Liver (tissue), 3 donors: ENCODE results near the gene RELL2.

ENCODE experiments used
- JUND ChIP-seq, 2 donors: IDR thresholded peaks; 2 replicates each; pipeline ENCODE4 v1.6.1; 2016; ENCODE audit warnings: antibody characterized with exemption in 2 of 2
- RAD21 ChIP-seq, 2 donors: IDR thresholded peaks; 2 replicates each; pipeline ENCODE4 v1.6.1; 2016; ENCODE audit warnings: antibody characterized with exemption in 2 of 2, mild to moderate bottlenecking in 2 of 2
- TAF1 ChIP-seq: conservative IDR thresholded peaks from 2 replicates; pipeline ENCODE4 v1.6.1; 2016; ENCODE audit warnings: antibody characterized with exemption, mild to moderate bottlenecking
- TF ChIP-seq, protein P1 (sequence below): fragments of 150-350 bp; IDR thresholded peaks from 2 replicates; pipeline ENCODE4 v1.5.1; 2017; ENCODE audit warnings: improper control_type of control experiment, low read depth, low read length; ENCODE audit not compliant: missing input control
- TF ChIP-seq, protein P2 (sequence below): IDR thresholded peaks from 2 replicates; pipeline ENCODE4 v1.6.1; 2016; ENCODE audit warnings: antibody characterized with exemption, mild to moderate bottlenecking
- donor health status: healthy.
- donor health status: healthy.

DNA sequence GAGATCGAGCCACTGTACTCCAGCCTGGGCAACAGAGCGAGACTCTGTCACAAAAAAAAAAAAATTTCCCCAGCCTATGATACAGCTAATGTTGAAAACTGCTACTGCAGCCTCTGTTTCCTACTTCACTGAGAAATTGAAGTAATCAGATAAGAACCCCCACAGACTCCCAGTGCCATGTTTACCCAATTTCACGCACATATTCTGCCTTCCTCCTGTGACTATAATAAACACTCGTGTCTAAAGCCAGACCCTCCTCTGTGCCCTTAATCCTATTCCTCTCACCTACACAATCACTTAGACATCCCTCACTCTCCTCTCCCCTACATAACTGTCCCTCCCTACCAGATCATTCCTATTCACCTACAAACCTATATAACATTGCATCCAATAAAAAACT, 38.9 kb downstream of the RELL2 start:
- TF ChIP-seq, protein P1, sequence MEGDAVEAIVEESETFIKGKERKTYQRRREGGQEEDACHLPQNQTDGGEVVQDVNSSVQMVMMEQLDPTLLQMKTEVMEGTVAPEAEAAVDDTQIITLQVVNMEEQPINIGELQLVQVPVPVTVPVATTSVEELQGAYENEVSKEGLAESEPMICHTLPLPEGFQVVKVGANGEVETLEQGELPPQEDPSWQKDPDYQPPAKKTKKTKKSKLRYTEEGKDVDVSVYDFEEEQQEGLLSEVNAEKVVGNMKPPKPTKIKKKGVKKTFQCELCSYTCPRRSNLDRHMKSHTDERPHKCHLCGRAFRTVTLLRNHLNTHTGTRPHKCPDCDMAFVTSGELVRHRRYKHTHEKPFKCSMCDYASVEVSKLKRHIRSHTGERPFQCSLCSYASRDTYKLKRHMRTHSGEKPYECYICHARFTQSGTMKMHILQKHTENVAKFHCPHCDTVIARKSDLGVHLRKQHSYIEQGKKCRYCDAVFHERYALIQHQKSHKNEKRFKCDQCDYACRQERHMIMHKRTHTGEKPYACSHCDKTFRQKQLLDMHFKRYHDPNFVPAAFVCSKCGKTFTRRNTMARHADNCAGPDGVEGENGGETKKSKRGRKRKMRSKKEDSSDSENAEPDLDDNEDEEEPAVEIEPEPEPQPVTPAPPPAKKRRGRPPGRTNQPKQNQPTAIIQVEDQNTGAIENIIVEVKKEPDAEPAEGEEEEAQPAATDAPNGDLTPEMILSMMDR = no peak
- TF ChIP-seq JUND (IDR thresholded peaks at IDR 0.05) = no peak
- no peak for TF ChIP-seq RAD21 (IDR thresholded peaks at IDR 0.05)
- no peak for TF ChIP-seq TAF1
- TF ChIP-seq, protein P2, sequence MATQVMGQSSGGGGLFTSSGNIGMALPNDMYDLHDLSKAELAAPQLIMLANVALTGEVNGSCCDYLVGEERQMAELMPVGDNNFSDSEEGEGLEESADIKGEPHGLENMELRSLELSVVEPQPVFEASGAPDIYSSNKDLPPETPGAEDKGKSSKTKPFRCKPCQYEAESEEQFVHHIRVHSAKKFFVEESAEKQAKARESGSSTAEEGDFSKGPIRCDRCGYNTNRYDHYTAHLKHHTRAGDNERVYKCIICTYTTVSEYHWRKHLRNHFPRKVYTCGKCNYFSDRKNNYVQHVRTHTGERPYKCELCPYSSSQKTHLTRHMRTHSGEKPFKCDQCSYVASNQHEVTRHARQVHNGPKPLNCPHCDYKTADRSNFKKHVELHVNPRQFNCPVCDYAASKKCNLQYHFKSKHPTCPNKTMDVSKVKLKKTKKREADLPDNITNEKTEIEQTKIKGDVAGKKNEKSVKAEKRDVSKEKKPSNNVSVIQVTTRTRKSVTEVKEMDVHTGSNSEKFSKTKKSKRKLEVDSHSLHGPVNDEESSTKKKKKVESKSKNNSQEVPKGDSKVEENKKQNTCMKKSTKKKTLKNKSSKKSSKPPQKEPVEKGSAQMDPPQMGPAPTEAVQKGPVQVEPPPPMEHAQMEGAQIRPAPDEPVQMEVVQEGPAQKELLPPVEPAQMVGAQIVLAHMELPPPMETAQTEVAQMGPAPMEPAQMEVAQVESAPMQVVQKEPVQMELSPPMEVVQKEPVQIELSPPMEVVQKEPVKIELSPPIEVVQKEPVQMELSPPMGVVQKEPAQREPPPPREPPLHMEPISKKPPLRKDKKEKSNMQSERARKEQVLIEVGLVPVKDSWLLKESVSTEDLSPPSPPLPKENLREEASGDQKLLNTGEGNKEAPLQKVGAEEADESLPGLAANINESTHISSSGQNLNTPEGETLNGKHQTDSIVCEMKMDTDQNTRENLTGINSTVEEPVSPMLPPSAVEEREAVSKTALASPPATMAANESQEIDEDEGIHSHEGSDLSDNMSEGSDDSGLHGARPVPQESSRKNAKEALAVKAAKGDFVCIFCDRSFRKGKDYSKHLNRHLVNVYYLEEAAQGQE = no peak
